Right lobe of liver (tissue), 4 donors: Measurements from ENCODE around the gene YTHDC1.

Experiments
- POLR2A ChIP-seq: fragments of 450-650 bp; IDR thresholded peaks from one replicate; pipeline ENCODE4 v1.6.1; 2017; ENCODE audit warnings: antibody characterized with exemption, mild to moderate bottlenecking
- TF ChIP-seq, protein P1 (sequence below), 4 donors: fragments of 200-600 bp in 3 of 4; fragments of 450-650 bp in 1 of 4; IDR thresholded peaks; one replicate each; pipeline versions ENCODE4 v1.5.1 to v1.8.0; 2016 to 2022; ENCODE audit warnings: antibody characterized with exemption in 4 of 4, mild to moderate bottlenecking in 2 of 4
- donor health status: DM: no; HTN: no; CAD: no.
- donor health status: DM: no; HTN: no; CAD: no.
- donor health status: DM: no; HTN: yes; CAD: no.

DNA sequence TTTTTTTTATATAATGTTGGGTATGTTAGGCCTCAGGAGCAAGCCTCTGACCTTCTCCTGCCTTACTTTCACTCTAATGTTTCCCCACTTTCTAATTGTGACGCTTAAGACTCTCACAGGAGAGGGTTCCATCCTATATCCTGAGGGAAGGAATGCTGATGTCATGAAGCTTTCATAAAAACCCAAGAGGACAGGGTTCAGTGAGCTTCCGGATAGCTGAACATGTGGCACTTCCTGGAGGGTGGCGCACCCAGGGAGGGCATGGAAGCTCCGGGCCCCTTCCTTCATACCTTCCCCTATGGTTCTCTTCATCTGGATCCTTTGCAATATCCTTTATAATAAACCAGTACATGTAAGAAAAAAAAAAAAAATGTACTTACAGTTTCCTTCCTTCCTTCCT is 49.4 kb upstream of the YTHDC1 start:
- TF ChIP-seq, protein P1, sequence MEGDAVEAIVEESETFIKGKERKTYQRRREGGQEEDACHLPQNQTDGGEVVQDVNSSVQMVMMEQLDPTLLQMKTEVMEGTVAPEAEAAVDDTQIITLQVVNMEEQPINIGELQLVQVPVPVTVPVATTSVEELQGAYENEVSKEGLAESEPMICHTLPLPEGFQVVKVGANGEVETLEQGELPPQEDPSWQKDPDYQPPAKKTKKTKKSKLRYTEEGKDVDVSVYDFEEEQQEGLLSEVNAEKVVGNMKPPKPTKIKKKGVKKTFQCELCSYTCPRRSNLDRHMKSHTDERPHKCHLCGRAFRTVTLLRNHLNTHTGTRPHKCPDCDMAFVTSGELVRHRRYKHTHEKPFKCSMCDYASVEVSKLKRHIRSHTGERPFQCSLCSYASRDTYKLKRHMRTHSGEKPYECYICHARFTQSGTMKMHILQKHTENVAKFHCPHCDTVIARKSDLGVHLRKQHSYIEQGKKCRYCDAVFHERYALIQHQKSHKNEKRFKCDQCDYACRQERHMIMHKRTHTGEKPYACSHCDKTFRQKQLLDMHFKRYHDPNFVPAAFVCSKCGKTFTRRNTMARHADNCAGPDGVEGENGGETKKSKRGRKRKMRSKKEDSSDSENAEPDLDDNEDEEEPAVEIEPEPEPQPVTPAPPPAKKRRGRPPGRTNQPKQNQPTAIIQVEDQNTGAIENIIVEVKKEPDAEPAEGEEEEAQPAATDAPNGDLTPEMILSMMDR (IDR thresholded peaks at IDR 0.05) = no peak
- no peak for TF ChIP-seq POLR2A
